IMR-90 (cell line): ENCODE results near the gene NHLRC3.

Source experiments
- BHLHE40 ChIP-seq: fragments of 150-350 bp; IDR thresholded peaks from 2 replicates; pipeline ENCODE4 v1.6.1; 2016; ENCODE audit warnings: mild to moderate bottlenecking, low read depth, low read length
- CEBPB ChIP-seq: IDR thresholded peaks from 2 replicates; pipeline ENCODE4 v1.6.1; 2012; ENCODE audit warnings: low read depth, low read length, improper control_type of control experiment
- MAZ ChIP-seq: IDR thresholded peaks from 2 replicates; pipeline ENCODE4 v1.6.1; 2012; ENCODE audit warnings: low read depth, mild to moderate bottlenecking, low read length, improper control_type of control experiment, moderate library complexity, borderline replicate concordance
- POLR2A ChIP-seq: IDR thresholded peaks from 2 replicates; pipeline ENCODE4 v1.6.1; 2012; ENCODE audit warnings: mild to moderate bottlenecking, low read depth, low read length
- RCOR1 ChIP-seq: IDR thresholded peaks from 2 replicates; pipeline ENCODE4 v1.6.1; 2012; ENCODE audit warnings: mild to moderate bottlenecking, low read length, improper control_type of control experiment; ENCODE audit not compliant: insufficient replicate concordance
- RFX5 ChIP-seq: IDR thresholded peaks from 2 replicates; pipeline ENCODE4 v1.8.0; 2012; ENCODE audit warnings: low read depth, mild to moderate bottlenecking, low read length, moderate library complexity
- TF ChIP-seq, protein P1 (sequence below): conservative IDR thresholded peaks from 2 replicates; pipeline ENCODE4 v1.5.1; 2012; ENCODE audit warnings: mild to moderate bottlenecking, low read depth, low read length, improper control_type of control experiment

DNA sequence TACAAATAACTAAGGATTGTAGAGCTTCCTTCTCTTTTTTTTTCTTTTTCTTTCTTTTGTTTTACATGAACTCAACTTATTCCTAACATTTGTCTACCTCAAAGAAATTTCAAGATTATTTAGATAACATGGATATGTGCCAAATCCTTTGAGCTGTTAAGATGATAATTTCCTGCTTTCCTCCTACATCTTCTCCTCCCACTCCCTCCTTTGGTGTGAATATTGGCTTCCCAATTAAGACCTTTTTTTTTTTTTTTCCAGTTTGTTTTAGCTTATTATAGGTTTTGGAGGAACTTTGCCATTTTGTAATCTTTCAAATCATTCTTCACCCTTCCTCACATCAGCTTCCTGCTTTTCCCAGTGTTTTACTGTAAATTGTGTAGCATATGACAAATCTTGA, 10.6 kb downstream of the NHLRC3 start:
- TF ChIP-seq, protein P1, sequence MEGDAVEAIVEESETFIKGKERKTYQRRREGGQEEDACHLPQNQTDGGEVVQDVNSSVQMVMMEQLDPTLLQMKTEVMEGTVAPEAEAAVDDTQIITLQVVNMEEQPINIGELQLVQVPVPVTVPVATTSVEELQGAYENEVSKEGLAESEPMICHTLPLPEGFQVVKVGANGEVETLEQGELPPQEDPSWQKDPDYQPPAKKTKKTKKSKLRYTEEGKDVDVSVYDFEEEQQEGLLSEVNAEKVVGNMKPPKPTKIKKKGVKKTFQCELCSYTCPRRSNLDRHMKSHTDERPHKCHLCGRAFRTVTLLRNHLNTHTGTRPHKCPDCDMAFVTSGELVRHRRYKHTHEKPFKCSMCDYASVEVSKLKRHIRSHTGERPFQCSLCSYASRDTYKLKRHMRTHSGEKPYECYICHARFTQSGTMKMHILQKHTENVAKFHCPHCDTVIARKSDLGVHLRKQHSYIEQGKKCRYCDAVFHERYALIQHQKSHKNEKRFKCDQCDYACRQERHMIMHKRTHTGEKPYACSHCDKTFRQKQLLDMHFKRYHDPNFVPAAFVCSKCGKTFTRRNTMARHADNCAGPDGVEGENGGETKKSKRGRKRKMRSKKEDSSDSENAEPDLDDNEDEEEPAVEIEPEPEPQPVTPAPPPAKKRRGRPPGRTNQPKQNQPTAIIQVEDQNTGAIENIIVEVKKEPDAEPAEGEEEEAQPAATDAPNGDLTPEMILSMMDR: no peak
- no peak for TF ChIP-seq POLR2A
- no peak for TF ChIP-seq BHLHE40
- TF ChIP-seq RCOR1: no peak
- no peak for TF ChIP-seq RFX5
- no peak for TF ChIP-seq CEBPB
- no peak for TF ChIP-seq MAZ
